22Rv1 (cell line): ENCODE measurements around the gene SPAG7.
A peak's percentile ranks its signal among the peaks of the same experiment; 100 is the strongest.

ENCODE experiments used
- H3K27ac ChIP-seq: fragments of 450-650 bp; 2 replicates; pipeline ENCODE4 v1.5.1; 2017
- ZFX ChIP-seq: fragments of 450-650 bp; IDR thresholded peaks from 2 replicates; pipeline ENCODE4 v1.6.1; 2017; ENCODE audit warnings: antibody characterized with exemption, borderline replicate concordance
- TF ChIP-seq, protein P1 (sequence below): fragments of 450-650 bp; IDR thresholded peaks from 2 replicates; pipeline ENCODE4 v1.5.1; 2017; ENCODE audit warnings: mild to moderate bottlenecking

SPAG7 gene

DNA sequence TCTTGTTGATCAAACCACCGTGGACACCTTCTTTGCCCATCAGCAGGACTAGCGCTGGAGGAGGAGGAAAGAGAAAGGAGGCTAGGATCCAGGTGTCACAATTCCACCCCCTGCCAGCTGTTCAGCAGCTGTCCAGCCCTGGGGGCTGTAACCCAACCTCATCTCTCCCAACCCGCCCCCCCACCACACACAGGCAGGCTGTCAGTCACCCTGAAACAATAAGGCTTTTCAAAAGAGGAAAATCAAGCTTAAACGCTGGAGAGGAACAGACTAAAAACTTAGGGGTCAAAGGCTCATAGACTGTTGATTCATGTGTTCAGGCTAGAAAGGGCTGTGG, 21.7 kb downstream of the SPAG7 start:
- TF ChIP-seq ZFX: no peak
- TF ChIP-seq, protein P1, sequence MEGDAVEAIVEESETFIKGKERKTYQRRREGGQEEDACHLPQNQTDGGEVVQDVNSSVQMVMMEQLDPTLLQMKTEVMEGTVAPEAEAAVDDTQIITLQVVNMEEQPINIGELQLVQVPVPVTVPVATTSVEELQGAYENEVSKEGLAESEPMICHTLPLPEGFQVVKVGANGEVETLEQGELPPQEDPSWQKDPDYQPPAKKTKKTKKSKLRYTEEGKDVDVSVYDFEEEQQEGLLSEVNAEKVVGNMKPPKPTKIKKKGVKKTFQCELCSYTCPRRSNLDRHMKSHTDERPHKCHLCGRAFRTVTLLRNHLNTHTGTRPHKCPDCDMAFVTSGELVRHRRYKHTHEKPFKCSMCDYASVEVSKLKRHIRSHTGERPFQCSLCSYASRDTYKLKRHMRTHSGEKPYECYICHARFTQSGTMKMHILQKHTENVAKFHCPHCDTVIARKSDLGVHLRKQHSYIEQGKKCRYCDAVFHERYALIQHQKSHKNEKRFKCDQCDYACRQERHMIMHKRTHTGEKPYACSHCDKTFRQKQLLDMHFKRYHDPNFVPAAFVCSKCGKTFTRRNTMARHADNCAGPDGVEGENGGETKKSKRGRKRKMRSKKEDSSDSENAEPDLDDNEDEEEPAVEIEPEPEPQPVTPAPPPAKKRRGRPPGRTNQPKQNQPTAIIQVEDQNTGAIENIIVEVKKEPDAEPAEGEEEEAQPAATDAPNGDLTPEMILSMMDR: no peak
- H3K27ac ChIP-seq: peak overlapping the region; percentile 100

DNA sequence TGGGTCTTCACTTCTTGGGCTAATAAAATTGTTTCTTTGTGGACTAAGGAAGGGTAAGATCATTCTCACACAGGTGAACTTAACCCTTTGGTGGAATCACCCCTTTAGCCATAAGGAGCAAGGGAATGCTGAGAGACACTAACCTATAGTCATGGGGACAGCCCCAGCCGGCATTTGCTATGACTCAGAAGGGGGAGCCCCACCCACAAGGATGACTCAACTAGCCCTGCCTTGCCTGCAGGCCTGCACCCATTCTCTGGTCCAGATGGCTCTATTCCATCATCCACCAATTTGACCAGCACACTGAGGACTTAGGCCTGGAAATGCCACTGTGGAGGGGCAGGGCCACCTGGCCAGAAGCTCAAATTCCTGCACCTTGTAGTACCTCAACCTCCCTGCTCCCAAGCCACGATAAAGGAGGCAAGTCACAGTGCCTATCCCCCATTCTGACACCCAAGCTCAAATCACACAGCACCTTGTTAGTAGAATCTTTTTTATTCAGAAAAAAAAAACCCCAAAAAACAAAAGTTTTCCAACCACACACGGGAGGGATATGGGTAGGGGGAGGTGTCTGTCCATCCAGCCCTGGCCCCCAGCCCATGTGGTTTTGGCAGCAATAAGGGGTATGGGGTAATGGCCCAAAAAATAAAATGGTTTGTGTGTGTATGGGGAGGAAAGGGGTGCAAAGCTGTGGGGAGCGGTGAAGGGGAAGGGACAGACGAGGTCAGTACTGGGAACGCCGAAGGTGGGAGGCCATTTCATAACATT, 22.3 kb downstream of the SPAG7 start:
- no peak for TF ChIP-seq ZFX
- TF ChIP-seq, protein P1: no peak
- H3K27ac ChIP-seq: peak overlapping the region; percentile 100

DNA sequence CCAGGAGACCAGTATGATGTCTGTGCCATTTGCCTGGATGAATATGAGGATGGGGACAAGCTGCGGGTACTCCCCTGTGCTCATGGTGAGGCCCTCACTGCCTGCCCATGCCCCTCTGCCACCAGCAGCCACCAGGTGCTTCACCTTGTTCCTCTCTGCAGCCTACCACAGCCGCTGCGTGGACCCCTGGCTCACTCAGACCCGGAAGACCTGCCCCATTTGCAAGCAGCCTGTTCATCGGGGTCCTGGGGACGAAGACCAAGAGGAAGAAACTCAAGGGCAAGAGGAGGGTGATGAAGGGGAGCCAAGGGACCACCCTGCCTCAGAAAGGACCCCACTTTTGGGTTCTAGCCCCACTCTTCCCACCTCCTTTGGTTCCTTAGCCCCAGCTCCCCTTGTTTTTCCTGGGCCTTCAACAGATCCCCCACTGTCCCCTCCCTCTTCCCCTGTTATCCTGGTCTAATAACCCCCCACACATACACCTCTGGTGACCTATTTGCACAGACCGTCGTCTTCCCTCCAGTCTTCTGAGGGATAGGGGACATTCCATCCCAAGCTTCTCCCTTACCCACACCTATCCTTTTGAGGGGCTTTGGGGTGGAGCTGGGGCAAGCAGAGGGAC, 23.0 kb downstream of the SPAG7 start:
- TF ChIP-seq, protein P1: no peak
- peak overlapping the region; percentile 100 for H3K27ac ChIP-seq

DNA sequence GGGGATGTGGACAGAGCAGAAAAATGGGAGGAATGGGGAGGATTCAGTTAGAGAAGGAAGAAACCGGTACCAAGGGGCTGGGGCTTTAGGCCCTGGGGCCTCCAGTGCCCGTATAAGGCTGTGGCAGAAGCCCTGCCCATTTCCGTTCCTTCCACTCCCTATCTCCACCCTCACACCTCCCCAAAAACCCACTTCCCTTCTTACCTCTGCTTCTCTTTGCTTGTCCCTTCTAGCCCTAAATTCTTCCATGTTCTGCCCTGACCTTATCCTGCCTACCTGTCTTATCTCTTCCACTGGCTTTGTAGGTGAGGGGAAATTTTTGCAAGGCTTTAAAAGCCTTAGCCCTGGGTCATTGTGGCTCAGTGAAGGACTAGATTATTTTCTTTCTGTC, 23.5 kb downstream of the SPAG7 start:
- TF ChIP-seq, protein P1: no peak
- no peak for TF ChIP-seq ZFX

DNA sequence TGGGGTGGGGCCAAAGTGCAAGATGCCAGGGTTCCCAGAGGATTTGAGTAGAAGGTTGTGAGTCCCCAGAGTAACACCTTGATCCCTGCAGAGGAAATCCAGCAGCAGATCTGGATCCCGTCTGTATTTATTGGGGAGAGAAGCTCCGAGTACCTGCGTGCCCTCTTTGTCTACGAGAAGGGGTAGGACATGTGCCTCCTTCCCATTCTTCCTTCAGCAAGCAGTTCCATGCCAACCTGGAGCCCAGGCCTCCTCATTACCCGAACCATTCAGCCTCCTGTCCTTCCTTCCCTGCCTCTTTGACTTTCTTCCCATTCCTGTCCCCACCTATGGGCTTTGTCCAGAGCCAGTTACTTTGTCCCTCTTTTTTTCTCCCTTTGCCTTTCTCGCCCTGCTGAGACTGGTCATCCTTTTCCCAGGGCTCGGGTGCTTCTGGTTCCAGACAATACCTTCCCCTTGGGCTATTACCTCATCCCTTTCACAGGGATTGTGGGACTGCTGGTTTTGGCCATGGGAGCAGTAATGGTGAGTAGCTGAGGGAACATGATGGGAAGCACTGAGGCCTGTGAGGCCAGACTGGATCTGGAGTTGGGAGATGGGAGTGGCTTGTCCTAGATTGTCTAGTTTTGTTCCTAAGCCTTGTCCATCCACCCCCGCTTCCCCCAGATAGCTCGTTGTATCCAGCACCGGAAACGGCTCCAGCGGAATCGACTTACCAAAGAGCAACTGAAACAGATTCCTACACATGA, 24.7 kb downstream of the SPAG7 start:
- peak overlapping the region; percentile 100 for H3K27ac ChIP-seq
- TF ChIP-seq, protein P1: no peak
- TF ChIP-seq ZFX: no peak

More for the DNA sequence above, 23.5 kb downstream of the SPAG7 start:
- H3K27ac ChIP-seq: peak overlapping the region; percentile 100

DNA sequence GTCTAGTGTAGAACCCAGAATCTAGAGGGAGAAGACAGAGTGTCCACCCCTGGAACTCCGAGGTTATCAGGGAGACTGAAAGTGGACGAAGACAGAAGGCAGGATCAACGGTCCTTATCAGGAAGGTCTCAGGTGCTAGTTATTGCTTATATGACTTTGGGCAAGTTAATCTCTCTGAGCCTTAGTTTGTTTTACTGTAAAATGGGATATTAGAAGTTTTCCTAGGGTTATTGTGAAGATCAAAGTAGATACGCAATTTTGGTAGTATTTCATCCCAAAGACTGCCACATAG, 26.4 kb downstream of the SPAG7 start:
- TF ChIP-seq, protein P1: no peak
- TF ChIP-seq ZFX: no peak
- peak overlapping the region; percentile 98 for H3K27ac ChIP-seq
